Neural progenitor cell (in vitro differentiated cells): ENCODE measurements around the gene CPXM2. TPM values are rescaled to one million over a fixed set of nuclear protein-coding genes. Genes with fewer than 3 reads are reported as not detected.

Experiments
- DNase-seq: peaks from one replicate; pipeline ENCODE4 v3.0.0-alpha.2; 2016; ENCODE audit warnings: low spot score
- H2AFZ ChIP-seq: fragments of 200-600 bp; sonication (generic); replicated peaks from 2 replicates; pipeline ENCODE4 v1.6.1; 2016; ENCODE audit warnings: antibody characterized with exemption
- H3F3A ChIP-seq: fragments of 200-600 bp; sonication (generic); 2 replicates; pipeline ENCODE4 v1.6.1; 2016; ENCODE audit warnings: antibody characterized with exemption, low read depth
- H3K27ac ChIP-seq: fragments of 200-600 bp; sonication (generic); 2 replicates; pipeline ENCODE4 v1.5.1; 2016; ENCODE audit warnings: mild to moderate bottlenecking
- H3K27me3 ChIP-seq: fragments of 200-600 bp; sonication (generic); 2 replicates; pipeline ENCODE4 v1.6.1; 2016; ENCODE audit warnings: mild to moderate bottlenecking, moderate library complexity
- H3K36me3 ChIP-seq: fragments of 200-600 bp; sonication (generic); 2 replicates; pipeline ENCODE4 v1.5.1; 2016
- H3K4me1 ChIP-seq: fragments of 200-600 bp; sonication (generic); 2 replicates; pipeline ENCODE4 v1.6.1; 2016; ENCODE audit warnings: mixed run types
- H3K4me2 ChIP-seq: fragments of 200-600 bp; sonication (generic); 2 replicates; pipeline ENCODE4 v1.6.1; 2016
- H3K4me3 ChIP-seq: fragments of 200-600 bp; sonication (generic); 2 replicates; pipeline ENCODE4 v1.5.1; 2016
- H3K79me2 ChIP-seq: fragments of 200-600 bp; sonication (generic); 2 replicates; pipeline ENCODE4 v1.6.1; 2016; ENCODE audit warnings: low read depth
- H3K9ac ChIP-seq: fragments of 200-600 bp; sonication (generic); 2 replicates; pipeline ENCODE4 v1.6.1; 2016
- H3K9me3 ChIP-seq: fragments of 200-600 bp; sonication (generic); 2 replicates; pipeline ENCODE4 v1.5.1; 2016; ENCODE audit warnings: low read depth
- H4K20me1 ChIP-seq: fragments of 200-600 bp; sonication (generic); 2 replicates; pipeline ENCODE4 v1.6.1; 2016; ENCODE audit warnings: low read depth
- H3K27ac Mint-ChIP-seq: 3 replicates; pipeline ENCODE4 v1.8.0; 2021; ENCODE audit warnings: mixed read lengths
- H3K27me3 Mint-ChIP-seq: 2 replicates; pipeline ENCODE4 v1.8.0; 2022; ENCODE audit warnings: low read depth, mild to moderate bottlenecking, inconsistent platforms, moderate library complexity, mixed read lengths; ENCODE audit not compliant: insufficient read depth
- H3K36me3 Mint-ChIP-seq: 3 replicates; pipeline ENCODE4 v1.8.0; 2021; ENCODE audit warnings: mixed read lengths
- H3K4me1 Mint-ChIP-seq: 3 replicates; pipeline ENCODE4 v1.8.0; 2021; ENCODE audit warnings: mixed read lengths
- H3K4me3 Mint-ChIP-seq: 3 replicates; pipeline ENCODE4 v1.8.0; 2021; ENCODE audit warnings: mild to moderate bottlenecking, moderate library complexity, mixed read lengths
- H3K9me3 Mint-ChIP-seq: 3 replicates; pipeline ENCODE4 v1.8.0; 2020; ENCODE audit warnings: mixed read lengths
- CTCF ChIP-seq: fragments of 200-600 bp; sonication (generic); IDR thresholded peaks from 2 replicates; pipeline ENCODE4 v1.5.1; 2017; ENCODE audit warnings: antibody characterized with exemption, mild to moderate bottlenecking
- EZH2 ChIP-seq: fragments of 200-600 bp; sonication (generic); IDR thresholded peaks from 2 replicates; pipeline ENCODE4 v1.6.1; 2017; ENCODE audit warnings: antibody characterized with exemption, mild to moderate bottlenecking, moderate library complexity
- EZH2phosphoT487 ChIP-seq: fragments of 200-600 bp; sonication (generic); IDR thresholded peaks from 2 replicates; pipeline ENCODE4 v1.6.1; 2017; ENCODE audit warnings: antibody characterized with exemption
- total RNA-seq: library from RNA; depleted of rRNA; stranded (reverse); fragments of >200 nt; gene quantifications from 2 replicates; pipeline ENCODE4 v1.2.3, GENCODE V29; 2015; ENCODE audit warnings: low replicate concordance

Gene CPXM2
- total RNA-seq, 1 donor from 2014 or later = not detected

GRCh38 chr10:123888256-123888655, 3.4 kb downstream of the CPXM2 start:
- no peak overlapping the region for H3K4me3 Mint-ChIP-seq
- H3K36me3 Mint-ChIP-seq = no peaks in the 10 kb centered on the region
- TF ChIP-seq EZH2 = no peak
- no peak for TF ChIP-seq CTCF
- TF ChIP-seq EZH2phosphoT487 = no peak
- Histone ChIP-seq H3K9ac (no peak overlapping the region), H3K4me3 (no peak overlapping the region), H3K36me3 (no peaks in the 10 kb centered on the region), H3K27ac (no peak overlapping the region), H3K27me3 (peaks cover 51% of the 10 kb centered on the region), H3K4me2 (no peak overlapping the region), H3F3A (peaks cover 6% of the 10 kb centered on the region), H3K79me2 (no peaks in the 10 kb centered on the region), H2AFZ (no peak overlapping the region), H4K20me1 (peaks cover 4% of the 10 kb centered on the region), H3K9me3 (no peaks in the 10 kb centered on the region), H3K4me1 (peaks cover 14% of the 10 kb centered on the region)
- H3K27me3 Mint-ChIP-seq = peaks cover 29% of the 10 kb centered on the region
- H3K27ac Mint-ChIP-seq = no peak overlapping the region
- H3K4me1 Mint-ChIP-seq = no peaks in the 10 kb centered on the region
- no peaks in the 10 kb centered on the region for H3K9me3 Mint-ChIP-seq
- no peak for DNase-seq

- Histone ChIP-seq H2AFZ (no peak overlapping the region), H3K4me3 (no peak overlapping the region), H3K27me3 (peaks cover 31% of the 10 kb centered on the region), H3K27ac (no peak overlapping the region), H3K79me2 (no peaks in the 10 kb centered on the region), H3K36me3 (no peaks in the 10 kb centered on the region), H3K9me3 (no peaks in the 10 kb centered on the region), H3K4me1 (peaks cover 7% of the 10 kb centered on the region), H3F3A (no peaks in the 10 kb centered on the region), H4K20me1 (peaks cover 4% of the 10 kb centered on the region), H3K4me2 (no peak overlapping the region), H3K9ac (no peak overlapping the region)
- H3K4me3 Mint-ChIP-seq = no peak overlapping the region
- DNase-seq = no peak
- H3K4me1 Mint-ChIP-seq = no peaks in the 10 kb centered on the region
- no peaks in the 10 kb centered on the region for H3K9me3 Mint-ChIP-seq
- no peak overlapping the region for H3K27ac Mint-ChIP-seq
- H3K36me3 Mint-ChIP-seq = no peaks in the 10 kb centered on the region
- no peak for TF ChIP-seq EZH2
- no peak for TF ChIP-seq CTCF
- TF ChIP-seq EZH2phosphoT487 = no peak
- peaks cover 19% of the 10 kb centered on the region for H3K27me3 Mint-ChIP-seq
Observed at GRCh38 chr10:123886292-123886691, 5.3 kb downstream of the CPXM2 start.

DNA sequence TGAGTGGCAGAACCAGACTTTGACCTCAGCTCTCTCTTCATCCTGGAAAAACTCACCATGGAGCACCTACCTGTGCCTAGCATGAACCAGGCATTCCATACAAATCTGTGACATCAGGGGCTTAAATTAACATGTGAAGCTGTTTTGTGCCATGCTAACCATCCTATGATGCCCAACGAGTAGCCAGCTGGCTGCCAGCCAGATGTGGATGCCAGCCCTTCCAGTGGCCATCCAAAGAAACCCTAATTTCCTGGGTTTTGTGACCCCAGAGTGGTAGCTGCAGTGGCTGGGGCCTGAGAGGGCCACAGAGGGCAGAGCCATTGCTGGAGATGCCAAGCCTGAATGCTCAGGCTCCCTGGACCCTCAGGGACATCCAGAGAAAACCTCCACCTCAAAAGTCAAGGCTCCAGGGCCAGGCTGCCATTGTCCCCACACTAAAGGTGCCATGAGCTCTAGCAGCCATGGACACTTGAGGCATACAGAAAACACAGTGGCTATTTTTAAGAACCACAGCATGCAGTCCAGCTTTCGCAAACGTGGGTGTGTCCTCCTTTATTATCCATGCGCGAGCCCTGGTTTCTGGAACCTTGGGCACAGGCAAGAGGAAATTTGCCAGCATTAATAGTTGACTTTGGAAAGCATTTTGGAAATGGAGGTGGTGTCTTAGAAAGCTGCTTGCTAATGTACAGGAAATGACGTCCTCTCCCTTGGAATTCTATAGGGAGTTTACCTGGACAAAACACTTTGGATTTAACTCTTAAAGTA, 6.0 kb downstream of the CPXM2 start:
- Histone ChIP-seq H4K20me1 (no peaks in the 10 kb centered on the region), H3K4me1 (peaks cover 5% of the 10 kb centered on the region)

More for the DNA sequence above, 6.0 kb downstream of the CPXM2 start:
- Histone ChIP-seq H2AFZ (no peak overlapping the region), H3F3A (no peaks in the 10 kb centered on the region), H3K27ac (no peak overlapping the region), H3K9ac (no peak overlapping the region), H3K27me3 (peaks cover 24% of the 10 kb centered on the region), H3K36me3 (no peaks in the 10 kb centered on the region), H3K4me3 (no peak overlapping the region), H3K79me2 (no peaks in the 10 kb centered on the region), H3K9me3 (no peaks in the 10 kb centered on the region), H3K4me2 (no peak overlapping the region)
- H3K4me3 Mint-ChIP-seq = no peak overlapping the region
- DNase-seq = no peak
- TF ChIP-seq CTCF = no peak
- TF ChIP-seq EZH2phosphoT487 = no peak
- no peak for TF ChIP-seq EZH2
- no peaks in the 10 kb centered on the region for H3K36me3 Mint-ChIP-seq
- peaks cover 16% of the 10 kb centered on the region for H3K27me3 Mint-ChIP-seq
- H3K9me3 Mint-ChIP-seq = no peaks in the 10 kb centered on the region
- H3K27ac Mint-ChIP-seq = no peak overlapping the region
- no peaks in the 10 kb centered on the region for H3K4me1 Mint-ChIP-seq
